HG02763 (cell line): Measurements from ENCODE around the gene PTGDS.

Source experiments
- ATAC-seq: cut with Tn5 transposase; IDR thresholded peaks from one replicate; pipeline ENCODE4 v1.9.1; 2021; ENCODE audit warnings: mild to moderate bottlenecking, moderate library complexity; ENCODE audit not compliant: unreplicated experiment

The PTGDS gene

GRCh38 chr9:137007108-137007815, 30.0 kb downstream of the PTGDS start:
- no peak for ATAC-seq

DNA sequence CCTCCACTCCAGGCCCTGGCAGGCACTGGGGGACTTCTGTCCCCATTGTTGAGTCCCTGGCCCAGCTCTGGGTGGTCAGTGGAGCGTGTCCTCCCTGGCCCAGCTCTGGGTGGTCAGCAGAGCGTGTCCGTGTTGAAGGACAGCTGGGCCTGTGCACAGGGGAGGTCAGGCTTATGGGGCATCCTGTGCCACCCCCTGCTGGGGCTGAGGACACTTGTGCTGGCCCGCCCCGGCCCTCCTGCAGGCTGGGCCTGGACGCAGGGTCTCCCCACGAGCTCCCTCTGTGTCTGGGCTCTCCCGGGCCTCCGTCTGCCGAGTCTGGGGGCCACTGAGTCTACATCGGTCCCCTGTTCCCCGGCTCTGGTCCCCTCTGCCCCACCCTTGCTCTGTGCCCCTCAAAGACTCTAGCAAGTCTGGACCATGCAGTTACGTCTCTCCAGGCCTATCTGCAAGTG, 30.5 kb downstream of the PTGDS start:
- ATAC-seq: no peak

DNA sequence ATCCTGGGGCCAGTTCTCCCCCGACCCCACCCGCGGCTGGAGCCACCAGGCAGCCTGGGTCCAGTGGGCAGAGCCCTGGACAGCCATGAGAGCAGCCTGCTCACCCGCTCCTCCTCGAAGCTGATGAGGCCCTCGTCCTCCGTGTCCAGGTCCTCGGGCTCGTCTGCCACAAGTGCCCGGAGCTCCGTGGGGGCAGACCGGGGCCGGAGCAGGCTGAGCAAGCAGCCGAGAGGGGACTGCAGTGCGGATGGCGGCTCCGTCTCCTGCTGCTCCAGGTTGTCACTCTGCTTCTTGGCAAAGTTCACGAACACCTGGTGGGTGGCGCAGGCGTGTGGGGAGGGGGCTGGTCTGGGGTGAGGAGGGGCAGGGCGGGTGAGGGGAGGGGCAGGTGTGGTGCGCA, 31.0 kb downstream of the PTGDS start:
- no peak for ATAC-seq

GRCh38 chr9:137009217-137009616, 31.9 kb downstream of the PTGDS start:
- ATAC-seq: no peak

DNA sequence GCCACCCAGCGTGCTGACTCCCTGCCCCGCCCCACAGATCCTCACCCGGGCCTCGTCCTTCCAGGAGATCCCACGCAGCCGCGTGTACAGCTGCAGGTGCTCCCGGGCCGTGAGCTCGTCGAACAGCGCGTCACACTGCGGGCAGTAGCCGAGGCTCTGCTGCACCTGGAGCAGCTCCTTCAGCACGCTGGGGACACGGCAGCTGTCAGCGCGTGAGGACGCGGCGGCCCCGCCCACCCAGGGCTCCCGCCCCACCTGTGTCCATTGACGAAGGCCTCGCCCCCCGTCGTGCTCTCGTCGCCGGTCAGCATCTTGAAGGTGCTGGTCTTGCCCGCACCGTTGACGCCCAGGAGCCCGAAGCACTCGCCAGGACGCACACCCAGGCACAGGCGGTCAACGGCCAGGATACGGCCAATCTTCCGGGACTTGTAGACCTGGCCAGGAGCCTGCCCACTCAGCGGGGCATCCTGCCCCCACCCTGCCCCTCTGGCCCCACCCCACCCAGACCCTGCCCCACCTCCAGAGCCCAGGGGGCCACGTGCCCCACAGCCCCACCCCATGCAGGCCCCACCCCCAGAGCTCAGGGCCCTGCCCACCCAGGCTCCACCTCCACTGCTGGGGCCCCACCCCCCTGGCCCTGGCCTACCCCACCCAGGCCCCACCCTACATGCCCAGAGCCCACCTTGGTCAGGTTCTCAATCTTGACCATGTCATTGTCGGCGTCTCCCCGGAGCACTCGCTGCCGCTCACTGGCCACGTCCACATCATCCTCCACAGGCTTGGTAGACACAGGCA, 32.8 kb downstream of the PTGDS start:
- no peak for ATAC-seq

DNA sequence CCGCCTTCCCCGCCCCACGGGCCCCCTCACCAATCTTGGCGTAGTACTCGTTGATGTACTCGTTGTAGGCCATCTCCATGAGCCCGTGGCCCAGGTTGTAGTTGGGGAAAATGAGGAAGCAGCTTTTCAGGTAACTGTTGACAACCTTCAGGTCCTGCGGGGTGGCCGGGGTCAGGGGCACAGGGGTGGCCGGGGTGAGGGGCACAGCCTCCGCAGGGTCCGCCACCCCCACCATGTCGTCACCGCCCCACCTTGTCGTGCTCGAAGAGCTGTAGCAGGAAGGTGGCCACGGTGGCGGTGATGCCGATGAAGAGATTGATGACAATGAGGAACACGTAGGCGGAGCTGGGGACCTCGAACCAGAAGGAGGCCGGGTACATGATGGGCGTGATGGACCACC, 33.9 kb downstream of the PTGDS start:
- no peak for ATAC-seq

GRCh38 chr9:137011907-137012675, 34.8 kb downstream of the PTGDS start:
- no peak for ATAC-seq

DNA sequence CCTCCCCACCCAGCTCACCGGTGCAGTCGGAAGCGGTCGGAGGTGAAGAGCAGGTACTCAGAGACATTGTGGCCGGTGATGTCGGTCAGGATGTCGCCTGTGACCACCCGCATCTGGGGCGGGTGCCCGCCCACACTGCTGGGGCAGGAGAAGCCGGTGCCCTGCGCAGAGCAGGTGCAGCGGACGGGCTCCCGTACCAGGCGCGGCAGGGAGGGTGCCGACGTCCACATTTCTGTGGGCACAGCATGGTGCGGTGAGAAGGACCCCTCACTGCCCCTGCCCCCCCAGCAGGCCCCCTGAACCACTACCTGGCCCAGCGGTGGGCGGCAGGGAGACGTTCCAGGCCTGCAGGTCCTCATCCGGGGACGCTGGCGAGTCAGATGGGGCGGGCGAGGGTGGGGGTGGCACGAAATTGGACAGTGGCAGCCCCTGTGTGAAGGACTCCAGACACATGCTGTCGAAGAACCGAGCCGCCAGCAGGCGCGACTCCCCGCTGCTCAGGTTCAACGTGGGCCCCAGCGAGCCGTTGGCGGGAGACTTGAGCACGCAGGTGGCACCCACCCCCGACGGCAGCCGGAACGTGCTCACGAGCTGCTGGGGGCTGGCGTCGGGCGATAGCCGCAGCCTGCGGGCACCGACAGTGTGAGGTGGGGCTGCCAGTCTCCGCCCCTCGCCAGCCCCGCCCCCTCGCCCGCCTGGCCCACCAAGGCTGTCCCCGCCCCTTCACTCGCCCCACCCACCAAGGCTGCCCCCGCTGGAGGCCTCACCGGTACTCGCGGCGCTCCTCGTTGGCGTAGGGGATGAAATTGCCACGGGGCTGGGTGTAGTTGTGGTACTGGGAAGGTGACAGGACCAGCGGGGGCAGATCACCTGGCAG, 35.6 kb downstream of the PTGDS start:
- ATAC-seq: no peak

GRCh38 chr9:137013571-137013940, 36.3 kb downstream of the PTGDS start:
- no peak for ATAC-seq

DNA sequence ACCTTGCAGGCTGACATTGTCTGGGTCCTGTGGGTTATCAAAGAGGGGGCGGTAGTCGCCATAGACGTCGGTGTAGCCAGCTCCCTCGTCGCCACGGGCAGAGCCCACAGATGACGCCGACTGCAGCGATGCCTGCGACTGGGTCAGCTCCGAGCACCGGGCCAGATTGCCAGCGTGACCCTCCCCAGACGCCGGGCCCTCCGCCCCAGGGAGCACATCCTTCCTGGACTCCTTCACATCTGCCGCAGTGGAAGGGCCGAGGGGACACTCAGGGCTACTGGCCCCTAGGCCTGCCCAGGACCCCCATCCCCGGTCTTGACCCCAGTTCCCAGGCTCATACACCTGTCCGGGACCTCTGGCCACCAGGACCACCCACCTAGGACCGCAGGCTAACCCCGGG, 36.9 kb downstream of the PTGDS start:
- ATAC-seq: no peak

DNA sequence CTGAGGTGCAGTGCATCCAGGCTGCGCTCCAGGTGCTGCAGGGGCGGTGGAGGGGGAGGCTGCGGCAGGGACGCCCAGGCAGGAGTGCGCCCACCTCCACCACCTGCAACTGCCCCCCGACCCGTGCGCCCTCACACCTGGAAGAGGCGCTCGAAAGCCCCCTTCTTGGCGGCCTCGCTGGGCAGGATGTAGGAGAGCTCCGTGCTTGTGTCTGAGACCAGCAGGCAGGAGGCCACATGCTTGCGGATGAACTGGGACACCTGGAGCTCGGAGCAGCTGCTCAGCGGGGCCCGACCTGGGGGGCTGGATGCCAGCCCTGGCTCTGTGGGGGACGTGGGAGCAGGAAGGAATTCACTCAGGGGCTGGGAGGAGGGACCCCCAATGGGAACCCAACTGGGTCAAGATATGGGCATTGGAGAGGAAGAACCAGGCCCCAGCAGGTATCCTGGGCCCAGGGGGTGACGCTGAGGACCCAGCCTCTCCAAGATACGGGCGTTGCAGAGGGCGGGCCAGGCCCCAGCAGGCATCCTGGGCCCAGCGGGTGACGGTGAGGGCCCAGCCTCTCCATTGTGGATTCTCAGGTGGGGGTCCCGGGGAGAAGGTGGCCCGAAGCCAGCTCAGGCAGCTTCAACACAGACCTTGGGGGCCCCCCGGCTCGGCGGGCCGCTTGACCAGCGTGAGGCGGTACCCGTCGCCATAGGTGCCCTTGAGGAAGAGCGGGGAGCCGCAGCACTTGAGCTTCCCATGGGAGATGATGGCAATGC, 37.7 kb downstream of the PTGDS start:
- ATAC-seq: no peak

DNA sequence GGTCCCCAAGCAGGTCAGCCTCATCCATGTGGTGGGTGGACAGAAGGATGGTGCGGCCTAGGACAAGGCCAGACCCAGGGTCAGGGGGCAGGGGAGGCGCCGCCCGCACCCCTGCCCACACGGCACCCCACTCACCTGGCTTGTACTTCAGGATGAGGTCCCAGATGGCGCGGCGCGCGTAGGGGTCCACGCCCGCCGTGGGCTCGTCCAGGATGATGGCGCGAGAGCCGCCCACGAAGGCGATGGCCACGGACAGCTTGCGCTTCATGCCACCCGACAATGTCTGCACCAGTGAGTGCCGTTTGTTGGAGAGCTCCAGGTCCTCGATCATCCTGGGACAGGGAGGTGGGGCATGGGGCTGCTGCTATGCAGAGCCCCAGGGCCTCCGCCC, 38.2 kb downstream of the PTGDS start:
- ATAC-seq: no peak

GRCh38 chr9:137015976-137016375, 38.7 kb downstream of the PTGDS start:
- no peak for ATAC-seq

- ATAC-seq: no peak
Measured at GRCh38 chr9:137016436-137016835, 39.1 kb downstream of the PTGDS start.

- no peak for ATAC-seq
Measured at GRCh38 chr9:137017071-137017470, 39.8 kb downstream of the PTGDS start.

GRCh38 chr9:137017791-137018497, 40.6 kb downstream of the PTGDS start:
- ATAC-seq: no peak

DNA sequence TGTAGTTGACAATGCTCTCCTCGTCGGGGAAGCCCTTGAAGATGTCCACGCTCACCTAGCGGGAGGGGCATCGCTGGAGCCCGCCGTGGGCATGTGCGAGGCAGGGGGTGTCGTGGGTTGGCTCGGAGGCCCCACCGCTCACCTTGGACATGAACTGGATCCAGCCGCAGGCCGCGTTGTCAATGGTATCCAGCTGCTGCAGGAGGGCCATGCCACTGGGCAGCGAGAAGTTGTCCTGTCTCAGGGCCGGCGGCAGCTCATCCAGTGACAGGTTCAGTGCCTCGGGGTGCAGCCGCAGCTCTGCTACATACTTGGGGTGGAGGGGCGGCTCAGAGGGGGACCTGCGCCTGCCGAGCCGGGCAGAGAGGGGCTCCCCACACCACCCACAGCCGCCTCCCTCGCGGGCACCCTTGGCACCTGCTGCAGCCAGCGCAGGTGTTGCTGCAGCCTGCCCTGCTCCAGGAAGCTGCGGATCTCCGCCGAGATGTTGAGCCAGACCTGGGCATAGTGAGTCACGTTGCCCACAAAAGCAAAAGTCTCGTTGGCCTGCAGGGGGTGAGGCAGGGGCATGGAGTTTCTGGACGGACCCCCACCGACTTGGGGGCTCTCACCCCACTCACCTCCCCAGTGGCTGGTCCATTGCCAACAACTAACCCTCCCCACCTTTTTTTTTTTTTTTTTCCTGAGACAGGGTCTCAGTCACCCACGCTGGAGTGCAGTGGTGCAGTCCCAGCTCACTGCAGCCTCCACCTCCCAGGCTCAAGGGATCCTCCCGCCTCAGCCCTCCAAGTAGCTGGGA, 41.7 kb downstream of the PTGDS start:
- no peak for ATAC-seq

DNA sequence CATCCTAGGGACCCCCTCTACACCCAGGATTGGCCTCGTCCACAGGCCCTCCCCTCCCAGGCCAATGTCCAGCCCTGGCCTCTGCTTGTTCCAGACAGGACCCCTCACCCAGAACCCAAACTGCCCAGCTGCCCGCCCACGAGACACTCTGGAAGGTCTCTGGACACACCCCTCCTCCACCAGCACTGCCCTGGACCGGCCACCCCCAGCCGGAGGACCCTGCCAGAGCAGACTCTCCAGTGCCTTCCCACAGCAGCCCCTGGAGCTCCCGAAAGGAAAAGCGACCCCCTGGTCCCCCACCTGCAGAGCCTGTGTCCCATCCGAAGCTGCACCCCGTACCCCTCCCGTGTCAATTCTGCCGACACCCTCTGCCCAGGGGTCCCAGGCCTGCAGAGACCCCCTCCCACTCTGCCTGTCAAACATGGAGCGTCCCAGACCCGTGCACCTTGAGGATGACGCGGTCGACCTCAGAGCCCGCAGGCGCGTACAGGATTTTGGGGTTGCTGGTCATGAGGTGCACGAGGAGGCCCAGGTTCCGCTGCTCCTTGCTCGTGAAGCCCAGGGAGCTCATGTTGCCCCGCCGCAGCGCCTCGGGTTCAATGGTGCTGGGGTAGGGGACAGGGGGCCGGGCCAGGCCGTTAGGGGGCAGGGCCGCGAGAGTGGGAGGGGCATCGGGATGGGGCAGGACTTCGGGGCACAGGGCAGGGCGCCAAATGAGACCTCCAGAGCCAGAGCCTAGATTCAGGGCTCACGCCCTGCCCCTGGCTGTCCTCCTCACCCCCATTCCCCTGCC, 42.8 kb downstream of the PTGDS start:
- no peak for ATAC-seq
